GM12874 (cell line): ENCODE measurements around the gene GSTK1.

Source experiments
- CTCF ChIP-seq: IDR thresholded peaks from 2 replicates; pipeline ENCODE4 v1.5.1; 2011; ENCODE audit warnings: low read depth, mild to moderate bottlenecking, control low read depth, low read length, moderate library complexity; ENCODE audit not compliant: insufficient read depth

Gene GSTK1

GRCh38 chr7:143292876-143293275, 29.6 kb downstream of the GSTK1 start:
- no peak for TF ChIP-seq CTCF

GRCh38 chr7:143295870-143296269, 32.6 kb downstream of the GSTK1 start:
- TF ChIP-seq CTCF: no peak

- TF ChIP-seq CTCF: no peak
Measured at GRCh38 chr7:143296686-143297085, 33.4 kb downstream of the GSTK1 start.

- no peak for TF ChIP-seq CTCF
Measured at GRCh38 chr7:143299346-143299745, 36.1 kb downstream of the GSTK1 start.

- peak; percentile 68 for TF ChIP-seq CTCF
Measured at GRCh38 chr7:143299840-143300239, 36.6 kb downstream of the GSTK1 start.

GRCh38 chr7:143300959-143301935, 38.0 kb downstream of the GSTK1 start:
- TF ChIP-seq CTCF: no peak

- TF ChIP-seq CTCF: no peak
Measured at GRCh38 chr7:143303733-143304132, 40.5 kb downstream of the GSTK1 start.
